ENCODE data around the gene SLC22A2.

- TF ChIP-seq CTCF (IDR thresholded peaks at IDR 0.05) = no peak
- no peak for TF ChIP-seq EZH2 (IDR thresholded peaks at IDR 0.05)
Measured at GRCh38 chr6:160273750-160274149, 15.1 kb upstream of the SLC22A2 start.
